Measurements from ENCODE around the gene TGM1. TPM values are rescaled to one million over a fixed set of nuclear protein-coding genes. Genes with fewer than 3 reads are reported as not detected.

The TGM1 gene
- total and polyA plus RNA-seq, 2 experiments from 2014 or later, result 0.31 to 0.63 TPM

DNA sequence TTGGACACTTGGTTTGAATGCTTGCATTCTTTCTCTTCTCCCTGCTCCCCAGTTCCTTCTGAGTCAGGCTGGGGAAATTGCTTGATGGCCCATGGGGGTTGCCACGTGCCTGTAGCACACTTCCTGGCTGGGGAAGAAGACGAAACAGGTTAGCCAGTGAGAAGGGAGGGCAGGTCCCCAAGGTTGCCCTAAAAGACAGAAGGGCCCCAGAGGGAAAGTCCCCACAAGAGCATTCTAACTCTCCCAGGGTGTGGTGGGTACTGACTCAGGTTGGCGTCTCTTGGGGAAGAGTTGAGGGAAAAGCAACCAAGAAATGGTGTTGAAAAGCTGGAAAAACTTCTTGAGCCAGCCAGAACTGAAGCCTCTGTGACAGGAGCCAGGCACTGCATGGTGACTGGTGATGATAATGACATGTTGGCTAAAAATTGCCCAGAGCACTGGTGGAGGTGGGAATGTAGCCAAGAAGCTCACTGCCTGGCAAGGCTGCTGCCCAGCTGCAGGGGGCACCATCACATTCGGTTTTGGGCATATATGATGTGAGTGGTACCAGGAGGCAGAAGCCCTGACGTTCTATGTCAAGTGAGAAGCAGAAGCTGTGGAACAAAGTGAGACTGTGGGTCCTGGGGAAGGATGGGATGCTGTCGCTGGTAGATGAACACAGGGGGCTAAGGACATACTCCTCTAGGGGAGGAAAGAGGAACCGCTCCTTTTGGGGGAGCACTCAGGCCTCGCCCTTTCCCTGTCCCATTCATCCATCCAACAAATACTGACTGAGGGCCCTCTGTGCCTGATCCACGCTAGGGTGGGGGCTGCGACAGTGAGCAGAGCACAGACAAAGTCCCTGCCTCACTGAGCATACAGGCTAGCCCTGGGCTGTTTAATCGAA, 16.6 kb upstream of the TGM1 start:
- H3K4me3 Mint-ChIP-seq, result no peak overlapping the region
- H3F3A ChIP-seq (replicated peaks; ENCODE audit: low read depth), result no peaks in the 10 kb centered on the region
- peaks cover 10% of the 10 kb centered on the region for H3K27me3 Mint-ChIP-seq (ENCODE audit: insufficient read depth, low read depth, poor library complexity)
- H3K4me2 ChIP-seq, result no peak overlapping the region
- H3K4me1 Mint-ChIP-seq, result no peaks in the 10 kb centered on the region; the same call in 2 of the 3 replicates
- no peaks in the 10 kb centered on the region for H3K27me3 ChIP-seq (ENCODE audit: insufficient read depth)
- no peaks in the 10 kb centered on the region for H3K9me3 Mint-ChIP-seq
- H3K4me3 ChIP-seq, result no peak overlapping the region
- no peaks in the 10 kb centered on the region for H3K36me3 Mint-ChIP-seq (ENCODE audit: low read depth)
- H3K4me1 ChIP-seq (ENCODE audit: insufficient read depth), result no peaks in the 10 kb centered on the region
- H4K20me1 ChIP-seq (replicated peaks; ENCODE audit: insufficient read depth), result no peaks in the 10 kb centered on the region; the same call in 1 of the 2 replicates
- H3K9me2 ChIP-seq (ENCODE audit: insufficient read depth), result no peaks in the 10 kb centered on the region
- no peak for ATAC-seq
- H2AFZ ChIP-seq, result no peak overlapping the region
- 0 out of 2 replicates have a peak overlapping the region, but pooled peaks have one; percentile 60 for H3K27ac Mint-ChIP-seq
- no peak for TF ChIP-seq CREB1 (CRISPR knock-in tag; IDR thresholded peaks at IDR 0.05; ENCODE audit: low read depth)
- no peak for TF ChIP-seq NANOG (IDR thresholded peaks at IDR 0.05; ENCODE audit: borderline replicate concordance)
- no peak for TF ChIP-seq EZH2 (IDR thresholded peaks at IDR 0.05; ENCODE audit: low read depth, unreplicated experiment)
- no peak for TF ChIP-seq STAT1 (IDR thresholded peaks at IDR 0.05; ENCODE audit: unreplicated experiment)
- TF ChIP-seq EZH2phosphoT487 (IDR thresholded peaks at IDR 0.05; ENCODE audit: unreplicated experiment), result no peak
- no peak for TF ChIP-seq JUNB (IDR thresholded peaks at IDR 0.05; ENCODE audit: unreplicated experiment)
- TF ChIP-seq, protein P1, sequence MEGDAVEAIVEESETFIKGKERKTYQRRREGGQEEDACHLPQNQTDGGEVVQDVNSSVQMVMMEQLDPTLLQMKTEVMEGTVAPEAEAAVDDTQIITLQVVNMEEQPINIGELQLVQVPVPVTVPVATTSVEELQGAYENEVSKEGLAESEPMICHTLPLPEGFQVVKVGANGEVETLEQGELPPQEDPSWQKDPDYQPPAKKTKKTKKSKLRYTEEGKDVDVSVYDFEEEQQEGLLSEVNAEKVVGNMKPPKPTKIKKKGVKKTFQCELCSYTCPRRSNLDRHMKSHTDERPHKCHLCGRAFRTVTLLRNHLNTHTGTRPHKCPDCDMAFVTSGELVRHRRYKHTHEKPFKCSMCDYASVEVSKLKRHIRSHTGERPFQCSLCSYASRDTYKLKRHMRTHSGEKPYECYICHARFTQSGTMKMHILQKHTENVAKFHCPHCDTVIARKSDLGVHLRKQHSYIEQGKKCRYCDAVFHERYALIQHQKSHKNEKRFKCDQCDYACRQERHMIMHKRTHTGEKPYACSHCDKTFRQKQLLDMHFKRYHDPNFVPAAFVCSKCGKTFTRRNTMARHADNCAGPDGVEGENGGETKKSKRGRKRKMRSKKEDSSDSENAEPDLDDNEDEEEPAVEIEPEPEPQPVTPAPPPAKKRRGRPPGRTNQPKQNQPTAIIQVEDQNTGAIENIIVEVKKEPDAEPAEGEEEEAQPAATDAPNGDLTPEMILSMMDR (conservative IDR thresholded peaks at IDR 0.05; ENCODE audit: low read depth in 2 of 2), result peak; percentile 36 to 45
- H3K36me3 ChIP-seq (ENCODE audit: insufficient read depth), result no peaks in the 10 kb centered on the region
- H3K79me2 ChIP-seq (replicated peaks; ENCODE audit: insufficient read depth), result no peaks in the 10 kb centered on the region
- H3K27ac ChIP-seq (ENCODE audit: low read depth), result no peak overlapping the region
- no peak for DNase-seq (ENCODE audit: low spot score)

GRCh38 chr14:24278424-24278823, 15.4 kb upstream of the TGM1 start:
- peaks cover 10% of the 10 kb centered on the region for H3K27me3 Mint-ChIP-seq (ENCODE audit: insufficient read depth, low read depth, poor library complexity)
- no peaks in the 10 kb centered on the region for H3K36me3 ChIP-seq (ENCODE audit: insufficient read depth)
- no peaks in the 10 kb centered on the region; the same call in 1 of the 2 replicates for H4K20me1 ChIP-seq (replicated peaks; ENCODE audit: insufficient read depth)
- H2AFZ ChIP-seq, result no peak overlapping the region
- no peaks in the 10 kb centered on the region for H3K9me2 ChIP-seq (ENCODE audit: insufficient read depth)
- H3K27me3 ChIP-seq (ENCODE audit: insufficient read depth), result no peaks in the 10 kb centered on the region
- H3K27ac ChIP-seq (ENCODE audit: low read depth), result no peak overlapping the region
- no peaks in the 10 kb centered on the region for H3K9me3 Mint-ChIP-seq
- H3F3A ChIP-seq (replicated peaks; ENCODE audit: low read depth), result no peaks in the 10 kb centered on the region
- H3K4me1 ChIP-seq (ENCODE audit: insufficient read depth), result 0 out of 2 replicates have a peak, but pooled peaks cover 6% of the 10 kb centered on the region
- H3K36me3 Mint-ChIP-seq (ENCODE audit: low read depth), result no peaks in the 10 kb centered on the region
- H3K4me3 ChIP-seq, result no peak overlapping the region
- ATAC-seq, result no peak
- H3K4me2 ChIP-seq, result no peak overlapping the region
- DNase-seq (ENCODE audit: low spot score), result no peak
- H3K79me2 ChIP-seq (replicated peaks; ENCODE audit: insufficient read depth), result no peaks in the 10 kb centered on the region
- no peak overlapping the region for H3K27ac Mint-ChIP-seq
- no peak overlapping the region; the same call in 2 of the 3 replicates for H3K4me3 Mint-ChIP-seq
- H3K4me1 Mint-ChIP-seq, result peaks cover 9% of the 10 kb centered on the region; the same call in 2 of the 3 replicates
- TF ChIP-seq ZNF114 (CRISPR knock-in tag; IDR thresholded peaks at IDR 0.05) (no peak), JUNB (IDR thresholded peaks at IDR 0.05; ENCODE audit: unreplicated experiment) (no peak), ZNF331 (CRISPR knock-in tag; IDR thresholded peaks at IDR 0.05; ENCODE audit: low read depth) (no peak), NANOG (IDR thresholded peaks at IDR 0.05; ENCODE audit: borderline replicate concordance) (no peak)
- TF ChIP-seq, protein P2, sequence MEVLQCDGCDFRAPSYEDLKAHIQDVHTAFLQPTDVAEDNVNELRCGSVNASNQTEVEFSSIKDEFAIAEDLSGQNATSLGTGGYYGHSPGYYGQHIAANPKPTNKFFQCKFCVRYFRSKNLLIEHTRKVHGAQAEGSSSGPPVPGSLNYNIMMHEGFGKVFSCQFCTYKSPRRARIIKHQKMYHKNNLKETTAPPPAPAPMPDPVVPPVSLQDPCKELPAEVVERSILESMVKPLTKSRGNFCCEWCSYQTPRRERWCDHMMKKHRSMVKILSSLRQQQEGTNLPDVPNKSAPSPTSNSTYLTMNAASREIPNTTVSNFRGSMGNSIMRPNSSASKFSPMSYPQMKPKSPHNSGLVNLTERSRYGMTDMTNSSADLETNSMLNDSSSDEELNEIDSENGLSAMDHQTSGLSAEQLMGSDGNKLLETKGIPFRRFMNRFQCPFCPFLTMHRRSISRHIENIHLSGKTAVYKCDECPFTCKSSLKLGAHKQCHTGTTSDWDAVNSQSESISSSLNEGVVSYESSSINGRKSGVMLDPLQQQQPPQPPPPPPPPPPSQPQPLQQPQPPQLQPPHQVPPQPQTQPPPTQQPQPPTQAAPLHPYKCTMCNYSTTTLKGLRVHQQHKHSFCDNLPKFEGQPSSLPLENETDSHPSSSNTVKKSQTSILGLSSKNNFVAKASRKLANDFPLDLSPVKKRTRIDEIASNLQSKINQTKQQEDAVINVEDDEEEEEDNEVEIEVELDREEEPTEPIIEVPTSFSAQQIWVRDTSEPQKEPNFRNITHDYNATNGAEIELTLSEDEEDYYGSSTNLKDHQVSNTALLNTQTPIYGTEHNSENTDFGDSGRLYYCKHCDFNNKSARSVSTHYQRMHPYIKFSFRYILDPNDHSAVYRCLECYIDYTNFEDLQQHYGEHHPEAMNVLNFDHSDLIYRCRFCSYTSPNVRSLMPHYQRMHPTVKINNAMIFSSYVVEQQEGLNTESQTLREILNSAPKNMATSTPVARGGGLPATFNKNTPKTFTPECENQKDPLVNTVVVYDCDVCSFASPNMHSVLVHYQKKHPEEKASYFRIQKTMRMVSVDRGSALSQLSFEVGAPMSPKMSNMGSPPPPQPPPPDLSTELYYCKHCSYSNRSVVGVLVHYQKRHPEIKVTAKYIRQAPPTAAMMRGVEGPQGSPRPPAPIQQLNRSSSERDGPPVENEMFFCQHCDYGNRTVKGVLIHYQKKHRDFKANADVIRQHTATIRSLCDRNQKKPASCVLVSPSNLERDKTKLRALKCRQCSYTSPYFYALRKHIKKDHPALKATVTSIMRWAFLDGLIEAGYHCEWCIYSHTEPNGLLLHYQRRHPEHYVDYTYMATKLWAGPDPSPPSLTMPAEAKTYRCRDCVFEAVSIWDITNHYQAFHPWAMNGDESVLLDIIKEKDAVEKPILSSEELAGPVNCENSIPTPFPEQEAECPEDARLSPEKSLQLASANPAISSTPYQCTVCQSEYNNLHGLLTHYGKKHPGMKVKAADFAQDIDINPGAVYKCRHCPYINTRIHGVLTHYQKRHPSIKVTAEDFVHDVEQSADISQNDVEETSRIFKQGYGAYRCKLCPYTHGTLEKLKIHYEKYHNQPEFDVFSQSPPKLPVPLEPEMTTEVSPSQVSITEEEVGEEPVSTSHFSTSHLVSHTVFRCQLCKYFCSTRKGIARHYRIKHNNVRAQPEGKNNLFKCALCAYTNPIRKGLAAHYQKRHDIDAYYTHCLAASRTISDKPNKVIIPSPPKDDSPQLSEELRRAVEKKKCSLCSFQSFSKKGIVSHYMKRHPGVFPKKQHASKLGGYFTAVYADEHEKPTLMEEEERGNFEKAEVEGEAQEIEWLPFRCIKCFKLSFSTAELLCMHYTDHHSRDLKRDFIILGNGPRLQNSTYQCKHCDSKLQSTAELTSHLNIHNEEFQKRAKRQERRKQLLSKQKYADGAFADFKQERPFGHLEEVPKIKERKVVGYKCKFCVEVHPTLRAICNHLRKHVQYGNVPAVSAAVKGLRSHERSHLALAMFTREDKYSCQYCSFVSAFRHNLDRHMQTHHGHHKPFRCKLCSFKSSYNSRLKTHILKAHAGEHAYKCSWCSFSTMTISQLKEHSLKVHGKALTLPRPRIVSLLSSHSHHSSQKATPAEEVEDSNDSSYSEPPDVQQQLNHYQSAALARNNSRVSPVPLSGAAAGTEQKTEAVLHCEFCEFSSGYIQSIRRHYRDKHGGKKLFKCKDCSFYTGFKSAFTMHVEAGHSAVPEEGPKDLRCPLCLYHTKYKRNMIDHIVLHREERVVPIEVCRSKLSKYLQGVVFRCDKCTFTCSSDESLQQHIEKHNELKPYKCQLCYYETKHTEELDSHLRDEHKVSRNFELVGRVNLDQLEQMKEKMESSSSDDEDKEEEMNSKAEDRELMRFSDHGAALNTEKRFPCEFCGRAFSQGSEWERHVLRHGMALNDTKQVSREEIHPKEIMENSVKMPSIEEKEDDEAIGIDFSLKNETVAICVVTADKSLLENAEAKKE (CRISPR knock-in tag; IDR thresholded peaks at IDR 0.05), result no peak
